AG04450 (cell line): ENCODE data around the gene RTKN. TPM values are rescaled to one million over a fixed set of nuclear protein-coding genes. Genes with fewer than 3 reads are reported as not detected.
A peak's percentile ranks its signal among the peaks of the same experiment; 100 is the strongest.
"Not testable (repeated sequence)": the region's sequence is repeated elsewhere in the genome, so short reads cannot be mapped to it uniquely, and the experiment has no call there.

Experiments
- CTCF ChIA-PET: fragments of 300-600, 350-600 bp; formaldehyde crosslinking; extraction: SDS; loops from one replicate; lab custom pipeline; 2022; ENCODE audit warnings: antibody characterized with exemption, inconsistent platforms; lab: Charles Lee
- POLR2A ChIA-PET: fragments of 350-600 bp; formaldehyde crosslinking; extraction: SDS; loops from one replicate; lab custom pipeline; 2021; ENCODE audit warnings: antibody characterized with exemption, inconsistent platforms; lab: Yijun Ruan, JAX
- DNase-seq: peaks from one replicate; pipeline ENCODE4 v3.0.0-alpha.2; 2011; ENCODE audit warnings: low read depth, low spot score
- H3K27ac ChIP-seq: one replicate; pipeline ENCODE4 v1.5.1; 2012; ENCODE audit warnings: low read depth, low read length, control low read depth
- H3K27me3 ChIP-seq: one replicate; pipeline ENCODE4 v1.6.0; 2012; ENCODE audit warnings: low read length; ENCODE audit not compliant: control insufficient read depth, insufficient read depth
- H3K4me3 ChIP-seq: 2 replicates; pipeline ENCODE4 v1.5.1; 2011; ENCODE audit warnings: mild to moderate bottlenecking, low read depth, low read length, control low read depth
- H3K9me3 ChIP-seq: 2 replicates; pipeline ENCODE4 v1.5.1; 2012; ENCODE audit warnings: low read length; ENCODE audit not compliant: control insufficient read depth, insufficient read depth
- polyA plus RNA-seq: library from polyadenylated mRNA; depleted of rRNA; stranded (reverse); fragments of >200 nt; gene quantifications from 2 replicates; pipeline ENCODE4 v1.2.3, GENCODE V29; 2011
- TF ChIP-seq, protein P1 (sequence below): IDR thresholded peaks from 2 replicates; pipeline ENCODE4 v1.5.1; 2011; ENCODE audit warnings: low read depth, low read length, control low read depth, inconsistent platforms

RTKN gene
- polyA plus RNA-seq, 1 experiment: 12.7 TPM

DNA sequence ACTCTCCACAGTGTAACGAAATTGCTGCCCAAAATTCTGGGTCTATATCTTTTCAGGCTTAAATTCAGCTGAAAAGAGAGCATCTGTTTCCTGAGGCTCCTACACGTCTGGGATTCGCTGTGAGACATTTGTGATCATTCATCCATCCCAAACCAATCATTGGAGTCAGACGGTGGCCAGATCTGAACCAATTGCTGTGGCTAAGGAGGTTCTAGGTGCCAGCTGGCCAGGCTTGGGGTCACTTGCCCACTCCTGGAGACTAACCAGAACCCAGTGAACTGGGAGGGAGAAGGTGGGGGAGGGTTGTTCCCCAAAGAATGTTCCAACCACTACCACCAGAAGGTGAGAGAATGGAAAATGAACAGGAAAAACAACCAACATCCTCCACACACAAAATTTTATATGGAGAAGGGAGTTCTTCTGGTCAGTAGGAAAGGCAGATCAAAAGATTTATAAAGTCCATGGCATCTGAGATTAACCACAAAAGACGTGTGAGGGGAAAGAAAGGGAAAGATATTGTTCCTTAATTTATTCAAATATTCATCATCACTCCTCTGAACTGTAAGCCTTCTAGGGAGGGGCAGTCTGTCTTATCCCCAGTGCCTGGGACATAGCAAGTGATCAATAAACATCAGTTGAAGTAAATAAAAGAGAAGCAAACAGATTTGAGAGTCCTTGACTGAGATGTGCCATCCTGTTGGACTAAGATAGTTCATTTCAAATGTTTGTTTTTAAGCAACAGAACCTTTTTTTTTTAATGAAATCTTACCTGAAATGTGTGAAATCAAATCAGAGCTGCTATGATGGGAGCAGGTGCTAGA is 3.0 kb upstream of the RTKN start:
- DNase-seq: no peak
- ChIA-PET POLR2A (no interaction called here), CTCF (interaction anchor here (0.9 to 1.5 kb wide), 2 partner anchors 21 to 110 kb away, joined by 3 read pairs; partner anchors contain the start of gene MOGS)
- peaks cover 11% of the 10 kb centered on the region; the same call in 1 of the 2 replicates for H3K9me3 ChIP-seq
- H3K27ac ChIP-seq: no peak overlapping the region
- TF ChIP-seq, protein P1, sequence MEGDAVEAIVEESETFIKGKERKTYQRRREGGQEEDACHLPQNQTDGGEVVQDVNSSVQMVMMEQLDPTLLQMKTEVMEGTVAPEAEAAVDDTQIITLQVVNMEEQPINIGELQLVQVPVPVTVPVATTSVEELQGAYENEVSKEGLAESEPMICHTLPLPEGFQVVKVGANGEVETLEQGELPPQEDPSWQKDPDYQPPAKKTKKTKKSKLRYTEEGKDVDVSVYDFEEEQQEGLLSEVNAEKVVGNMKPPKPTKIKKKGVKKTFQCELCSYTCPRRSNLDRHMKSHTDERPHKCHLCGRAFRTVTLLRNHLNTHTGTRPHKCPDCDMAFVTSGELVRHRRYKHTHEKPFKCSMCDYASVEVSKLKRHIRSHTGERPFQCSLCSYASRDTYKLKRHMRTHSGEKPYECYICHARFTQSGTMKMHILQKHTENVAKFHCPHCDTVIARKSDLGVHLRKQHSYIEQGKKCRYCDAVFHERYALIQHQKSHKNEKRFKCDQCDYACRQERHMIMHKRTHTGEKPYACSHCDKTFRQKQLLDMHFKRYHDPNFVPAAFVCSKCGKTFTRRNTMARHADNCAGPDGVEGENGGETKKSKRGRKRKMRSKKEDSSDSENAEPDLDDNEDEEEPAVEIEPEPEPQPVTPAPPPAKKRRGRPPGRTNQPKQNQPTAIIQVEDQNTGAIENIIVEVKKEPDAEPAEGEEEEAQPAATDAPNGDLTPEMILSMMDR: no peak
- peaks cover 22% of the 10 kb centered on the region for H3K27me3 ChIP-seq
- H3K4me3 ChIP-seq: no peak overlapping the region

DNA sequence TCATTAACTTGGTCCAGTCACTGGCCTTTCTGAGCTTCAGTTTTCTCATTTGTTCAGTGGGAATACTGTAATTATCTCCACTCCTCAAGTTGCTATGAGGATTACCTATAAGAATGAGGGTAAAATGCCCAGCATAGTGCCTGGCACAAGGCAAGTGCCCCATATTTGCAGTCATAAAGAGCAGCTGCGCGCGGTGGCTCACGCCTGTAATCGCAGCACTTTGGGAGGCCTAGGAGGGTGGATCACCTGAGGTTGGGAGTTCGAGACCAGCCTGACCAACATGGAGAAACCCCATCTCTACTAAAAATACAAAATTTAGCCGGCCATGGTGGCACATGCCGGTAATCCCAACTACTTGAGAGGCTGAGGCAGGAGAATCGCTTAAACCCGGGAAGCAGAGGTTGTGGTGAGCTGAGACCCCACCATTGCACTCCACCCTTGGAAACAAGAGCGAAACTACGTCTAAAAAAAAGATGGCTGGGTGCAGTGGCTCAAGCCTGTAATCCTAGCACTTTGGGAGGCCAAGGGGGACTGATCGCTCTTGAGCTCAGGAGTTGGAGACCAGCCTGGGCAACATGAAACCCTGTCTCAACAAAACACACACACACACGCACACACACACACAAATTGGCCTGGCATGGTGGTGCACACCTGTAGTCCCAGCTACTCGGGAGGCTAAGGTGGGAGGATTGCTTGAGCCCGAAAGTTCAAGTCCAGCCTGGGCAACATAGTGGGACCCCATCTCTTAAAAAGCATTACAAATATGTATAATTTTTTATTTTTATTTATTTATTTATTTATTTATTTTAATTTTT is 953 bp upstream of the RTKN start:
- Histone ChIP-seq H3K27me3 (peaks cover 22% of the 10 kb centered on the region), H3K9me3 (peaks cover 11% of the 10 kb centered on the region; the same call in 1 of the 2 replicates)
- CTCF ChIA-PET, POLR2A ChIA-PET, H3K4me3 ChIP-seq, DNase-seq, H3K27ac ChIP-seq: not testable (repeated sequence)

DNA sequence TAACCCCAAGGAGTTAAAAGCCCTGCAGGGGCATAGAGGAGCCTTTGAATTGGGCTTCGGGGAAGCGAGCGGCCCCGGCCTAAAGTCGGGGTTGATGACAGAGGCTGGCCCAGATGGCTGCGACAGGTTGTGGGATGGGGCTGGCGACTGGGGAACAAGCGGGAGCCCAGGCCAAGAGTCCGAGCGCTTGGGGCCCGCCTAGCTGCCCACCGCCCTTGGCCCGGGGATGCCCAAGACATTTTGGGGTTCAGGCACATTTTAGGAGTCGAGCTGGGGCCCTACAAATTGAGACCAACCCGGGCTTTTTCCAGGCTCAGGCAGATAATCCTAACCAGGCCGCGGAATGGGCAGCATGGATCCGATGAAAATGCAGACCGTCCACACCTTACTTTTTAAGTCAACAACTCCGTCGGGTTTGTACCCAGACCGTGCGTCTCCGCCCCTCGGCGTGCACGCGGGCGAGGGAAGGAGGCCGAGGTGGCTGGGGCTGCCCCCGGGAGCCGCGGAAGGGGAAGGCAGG is 507 bp downstream of the RTKN start:
- no peak overlapping the region for H3K27ac ChIP-seq

DNA sequence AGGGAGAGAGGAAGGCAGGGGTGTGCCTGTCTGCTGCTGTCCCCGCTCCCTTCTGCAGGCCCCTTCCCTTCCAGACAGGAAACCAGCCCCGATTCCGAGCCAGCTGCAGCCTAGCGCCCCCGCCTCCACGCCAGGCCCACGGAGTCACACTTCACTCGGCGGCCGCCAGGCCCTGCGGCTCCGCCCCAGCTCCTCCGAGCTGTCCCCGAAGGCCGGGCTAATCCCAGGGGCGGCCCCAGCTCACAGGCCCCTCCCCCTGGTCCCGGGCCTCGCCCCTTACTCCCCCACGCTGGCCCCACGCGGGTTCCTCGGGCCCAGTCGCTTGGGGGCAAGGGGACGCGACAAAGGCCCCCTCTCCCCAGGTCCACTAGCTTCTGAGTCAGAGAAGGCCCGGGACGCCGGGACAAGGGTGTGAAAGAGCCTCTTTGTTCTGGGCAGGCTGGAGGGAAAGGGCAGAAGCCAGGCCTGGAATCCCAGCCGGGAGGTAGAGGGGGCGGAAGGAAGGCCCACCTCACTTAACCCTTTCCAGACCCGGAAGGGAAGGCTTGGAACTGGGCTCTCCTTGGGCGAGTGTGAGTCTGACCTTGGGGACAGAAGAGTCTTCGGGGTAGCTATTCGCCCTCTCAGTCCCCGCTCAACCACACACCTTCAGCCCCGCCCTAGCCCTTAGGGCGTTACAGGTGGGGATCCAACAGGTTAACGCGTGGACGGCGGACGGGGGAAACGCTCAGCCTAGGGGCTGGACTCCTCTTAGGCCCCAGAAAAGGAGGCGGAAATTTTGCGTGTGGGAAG is 1.2 kb downstream of the RTKN start:
- Histone ChIP-seq H3K27ac (peak overlapping the region; percentile 75), H3K9me3 (peaks cover 11% of the 10 kb centered on the region; the same call in 1 of the 2 replicates), H3K4me3 (peak overlapping the region; percentile 64), H3K27me3 (peaks cover 21% of the 10 kb centered on the region)
- ChIA-PET CTCF (interaction anchor here (1.0 to 1.3 kb wide), 2 partner anchors 32 to 92 kb away, joined by 3 read pairs; no protein-coding TSS in a partner anchor), POLR2A (interaction anchor here (0.6 to 1.8 kb wide), 6 partner anchors 12 to 91 kb away, joined by 3 to 7 read pairs (median 4); partner anchors contain the start of genes INO80B and WBP1)
- DNase-seq: no peak
- TF ChIP-seq, protein P1: 0 out of 2 replicates have a peak, but pooled peaks have one; percentile 24

More for the DNA sequence above, 507 bp downstream of the RTKN start:
- no peak for DNase-seq
- H3K9me3 ChIP-seq: peaks cover 11% of the 10 kb centered on the region; the same call in 1 of the 2 replicates
- H3K4me3 ChIP-seq: no peak overlapping the region
- peaks cover 22% of the 10 kb centered on the region for H3K27me3 ChIP-seq
- POLR2A ChIA-PET: interaction anchor here (1.8 kb wide), 1 partner anchor 17 kb away, joined by 7 read pairs; the partner anchor contains the start of gene WBP1
- TF ChIP-seq, protein P1: no peak
- CTCF ChIA-PET: interaction anchor here (1.3 kb wide), 1 partner anchor 91 kb away, joined by 3 read pairs; no protein-coding TSS in a partner anchor
